CD14-positive monocyte (primary cell): ENCODE measurements around the gene IGF2R. TPM values are rescaled to one million over a fixed set of nuclear protein-coding genes. Genes with fewer than 3 reads are reported as not detected.

ENCODE experiments used
- DNase-seq, 3 donors: peaks; one replicate each; pipeline ENCODE4 v3.0.0-alpha.2; 2011 to 2022
- H2AFZ ChIP-seq: 2 replicates; pipeline ENCODE4 v1.6.0; 2012; ENCODE audit warnings: mild to moderate bottlenecking, low read depth, low read length, inconsistent platforms; ENCODE audit not compliant: insufficient read depth, poor library complexity, severe bottlenecking
- H3K27ac ChIP-seq, 2 donors: 1 replicate in 1 of 2; 2 replicates in 1 of 2; pipeline ENCODE4 v1.5.1; 2012 to 2013; ENCODE audit warnings: low read length in 2 of 2, control low read depth in 1 of 2, inconsistent platforms in 1 of 2, low read depth in 1 of 2, mild to moderate bottlenecking in 1 of 2
- H3K27me3 ChIP-seq, 2 donors: one replicate each; pipeline versions ENCODE4 v1.6.0 to v1.6.1; 2011 to 2013; ENCODE audit warnings: low read length in 2 of 2; ENCODE audit not compliant: control insufficient read depth in 2 of 2, insufficient read depth in 2 of 2
- H3K36me3 ChIP-seq, 2 donors: replicated peaks in 1 of 2; 1 replicate in 1 of 2; 2 replicates in 1 of 2; pipeline versions ENCODE4 v1.5.1 to v1.6.1; 2012 to 2013; ENCODE audit warnings: low read length in 2 of 2, control low read depth in 1 of 2, inconsistent platforms in 1 of 2, mild to moderate bottlenecking in 1 of 2; ENCODE audit not compliant: insufficient read depth in 2 of 2, control insufficient read depth in 1 of 2
- H3K4me1 ChIP-seq, 2 donors: 1 replicate in 1 of 2; 2 replicates in 1 of 2; pipeline versions ENCODE4 v1.5.1 to v1.6.1; 2012 to 2013; ENCODE audit warnings: low read length in 2 of 2, control low read depth in 1 of 2, inconsistent platforms in 1 of 2, mild to moderate bottlenecking in 1 of 2, moderate library complexity in 1 of 2; ENCODE audit not compliant: insufficient read depth in 2 of 2, control insufficient read depth in 1 of 2
- H3K4me2 ChIP-seq: replicated peaks from 2 replicates; pipeline ENCODE3; 2012; ENCODE audit warnings: low read length, moderate library complexity, mild to moderate bottlenecking; ENCODE audit not compliant: poor library complexity, severe bottlenecking; ENCODE audit errors: extremely low read depth
- H3K4me3 ChIP-seq, 3 experiments: fragments of 200-600 bp in 1 of 3; sonication (generic) in 1 of 3; replicated peaks in 1 of 3; 1 replicate in 2 of 3; 2 replicates in 1 of 3; pipeline ENCODE4 v1.5.1; 2011 to 2013; ENCODE audit warnings: low read length in 3 of 3, mild to moderate bottlenecking in 3 of 3, control low read depth in 2 of 3, low read depth in 2 of 3, inconsistent platforms in 1 of 3, moderate library complexity in 1 of 3
- H3K79me2 ChIP-seq: 2 replicates; pipeline ENCODE4 v1.6.0; 2012; ENCODE audit warnings: mild to moderate bottlenecking, control low read depth, inconsistent platforms, low read length, moderate library complexity; ENCODE audit not compliant: insufficient read depth
- H3K9ac ChIP-seq: 2 replicates; pipeline ENCODE4 v1.6.0; 2017; ENCODE audit warnings: low read length, mild to moderate bottlenecking; ENCODE audit not compliant: insufficient read depth, poor library complexity, severe bottlenecking
- H3K9me3 ChIP-seq, 2 donors: replicated peaks in 1 of 2; 1 replicate in 1 of 2; 2 replicates in 1 of 2; pipeline versions ENCODE4 v1.5.1 to v1.6.1; 2012 to 2013; ENCODE audit warnings: low read length in 2 of 2, control low read depth in 1 of 2; ENCODE audit not compliant: control insufficient read depth in 1 of 2, insufficient read depth in 1 of 2
- H4K20me1 ChIP-seq: 2 replicates; pipeline ENCODE4 v1.6.0; 2012; ENCODE audit warnings: mild to moderate bottlenecking, low read length, control low read depth, moderate library complexity; ENCODE audit not compliant: insufficient read depth
- H3K27ac Mint-ChIP-seq, 7 donors: one replicate each; pipeline ENCODE4 v1.8.0; 2020; ENCODE audit warnings: mild to moderate bottlenecking in 7 of 7, mixed read lengths in 7 of 7, moderate library complexity in 6 of 7, inconsistent platforms in 2 of 7
- H3K27me3 Mint-ChIP-seq, 3 donors: one replicate each; pipeline ENCODE4 v1.8.0; 2021 to 2022; ENCODE audit warnings: low read depth in 3 of 3, mild to moderate bottlenecking in 3 of 3, mixed read lengths in 3 of 3, moderate library complexity in 3 of 3, inconsistent platforms in 1 of 3
- H3K36me3 Mint-ChIP-seq, 2 donors: one replicate each; pipeline ENCODE4 v1.8.0; 2020; ENCODE audit warnings: mixed read lengths in 2 of 2, inconsistent platforms in 1 of 2, mild to moderate bottlenecking in 1 of 2
- H3K4me1 Mint-ChIP-seq: one replicate; pipeline ENCODE4 v1.8.0; 2020; ENCODE audit warnings: mild to moderate bottlenecking, mixed read lengths
- H3K4me3 Mint-ChIP-seq, 2 donors: one replicate each; pipeline ENCODE4 v1.8.0; 2020; ENCODE audit warnings: mild to moderate bottlenecking in 2 of 2, mixed read lengths in 2 of 2, moderate library complexity in 1 of 2
- H3K9me3 Mint-ChIP-seq, 7 donors: one replicate each; pipeline ENCODE4 v1.8.0; 2020 to 2022; ENCODE audit warnings: mixed read lengths in 7 of 7, mild to moderate bottlenecking in 6 of 7, moderate library complexity in 6 of 7, inconsistent platforms in 2 of 7
- CTCF ChIP-seq: fragments of 200-600 bp; IDR thresholded peaks from one replicate; pipeline ENCODE4 v1.8.0; 2022; ENCODE audit warnings: antibody characterized with exemption, mild to moderate bottlenecking
- WGBS: methylation state at CpG from one replicate; pipeline ENCODE4 v1.1.5; 2013; ENCODE audit warnings: missing lambda C conversion rate; ENCODE audit not compliant: insufficient coverage; 5-methylcytosine and 5-hydroxymethylcytosine counted together
- intact Hi-C, 2 donors: fragments of 100-400 bp; cut with micrococcal nuclease; formaldehyde crosslinking; loops; one replicate each; pipeline versions ENCODE4 v1.15.0 to v1.15.1; 2023
- polyA plus RNA-seq, 3 donors: library from polyadenylated mRNA; depleted of rRNA in 1 of 3; unstranded in 2 of 3; stranded (reverse) in 1 of 3; fragments of 300-500 nt in 2 of 3; fragments of >200 nt in 1 of 3; fragmentation: Illumina TruSeq in 2 of 3; gene quantifications; 1 replicate in 2 of 3; 2 replicates in 1 of 3; pipeline ENCODE4 v1.2.3, GENCODE V29; 2012 to 2021

The IGF2R gene
- polyA plus RNA-seq, 3 donors: 6.9 to 44.8 (median 8.2) TPM

- Histone ChIP-seq H3K4me1 (no peaks in the 10 kb centered on the region), H3K79me2 (no peaks in the 10 kb centered on the region), H2AFZ (no peak overlapping the region), H3K27ac (no peak overlapping the region), H4K20me1 (no peaks in the 10 kb centered on the region), H3K36me3 (no peaks in the 10 kb centered on the region), H3K4me2 (no peak overlapping the region), H3K9ac (no peak overlapping the region), H3K9me3 (no peaks in the 10 kb centered on the region), H3K4me3 (no peak overlapping the region), H3K27me3 (no peaks in the 10 kb centered on the region)
- no peaks in the 10 kb centered on the region for H3K36me3 Mint-ChIP-seq
- WGBS: 93% methylated on average over 3 of the region's 6 CpGs
- no peaks in the 10 kb centered on the region for H3K4me1 Mint-ChIP-seq
- TF ChIP-seq CTCF: no peak
- no peak for DNase-seq
- H3K4me3 Mint-ChIP-seq: no peak overlapping the region
- H3K27me3 Mint-ChIP-seq: peaks cover 1 to 4% (median 3%) of the 10 kb centered on the region in 3 donors
- no peak overlapping the region for H3K27ac Mint-ChIP-seq
- peaks cover 0 to 5% (median 0%) of the 10 kb centered on the region in 7 donors for H3K9me3 Mint-ChIP-seq
- intact Hi-C loops: no loop called here
Observed at GRCh38 chr6:160160450-160160849, 191.6 kb downstream of the IGF2R start.

Other genes with a start within 250 kb of the IGF2R start
- 10 to 100 TPM; 50.8 to 95.9 (median 94.7) TPM for gene WTAP, start 241.6 kb upstream of the IGF2R start, polyA plus RNA-seq
- gene ACAT2, start 207.0 kb upstream of the IGF2R start, polyA plus RNA-seq: 10 to 100 TPM in 2 of 3 donors, 1 to 10 TPM in 1; 3.6 to 24.4 (median 19.5) TPM
- gene TCP1, start 179.5 kb upstream of the IGF2R start, polyA plus RNA-seq: 10 to 100 TPM; 44.5 to 79.5 (median 69.3) TPM
- gene MRPL18, start 178.6 kb upstream of the IGF2R start, polyA plus RNA-seq: 10 to 100 TPM; 28.5 to 88.2 (median 74.1) TPM
- gene PNLDC1, start 168.8 kb upstream of the IGF2R start, polyA plus RNA-seq: under 1 TPM in 1 of 3 donors, not detected in 2; 0.56 TPM
- not detected for gene MAS1, start 78.1 kb upstream of the IGF2R start, polyA plus RNA-seq
- under 1 TPM in 2 of 3 donors, not detected in 1; 0.36 to 0.48 TPM for gene SLC22A1, start 152.7 kb downstream of the IGF2R start, polyA plus RNA-seq